Mucosa of rectum (tissue), 2 donors: ENCODE measurements around the gene AP3S2.
"Not testable (repeated sequence)": the region's sequence is repeated elsewhere in the genome, so short reads cannot be mapped to it uniquely, and the experiment has no call there.

Source experiments
- H3K27ac ChIP-seq, 2 donors: one replicate each; pipeline ENCODE4 v1.7.0; 2013; ENCODE audit warnings: inconsistent platforms in 2 of 2, low read depth in 2 of 2, low read length in 2 of 2
- H3K27me3 ChIP-seq, 2 donors: one replicate each; pipeline ENCODE4 v1.7.0; 2013; ENCODE audit warnings: low read length in 2 of 2; ENCODE audit not compliant: control insufficient read depth in 2 of 2, insufficient read depth in 2 of 2
- H3K36me3 ChIP-seq, 2 donors: one replicate each; pipeline ENCODE4 v1.7.0; 2013; ENCODE audit warnings: low read length in 2 of 2; ENCODE audit not compliant: control insufficient read depth in 2 of 2, insufficient read depth in 2 of 2
- H3K4me1 ChIP-seq, 2 donors: one replicate each; pipeline ENCODE4 v1.7.0; 2013; ENCODE audit warnings: low read length in 2 of 2, mild to moderate bottlenecking in 1 of 2; ENCODE audit not compliant: control insufficient read depth in 2 of 2, insufficient read depth in 2 of 2
- H3K4me3 ChIP-seq, 2 donors: one replicate each; pipeline ENCODE4 v1.7.0; 2013; ENCODE audit warnings: low read length in 2 of 2
- H3K9ac ChIP-seq, 2 donors: one replicate each; pipeline ENCODE4 v1.7.0; 2013; ENCODE audit warnings: low read length in 2 of 2, low read depth in 1 of 2, mild to moderate bottlenecking in 1 of 2
- H3K9me3 ChIP-seq, 2 donors: one replicate each; pipeline ENCODE4 v1.7.0; 2013; ENCODE audit warnings: low read length in 2 of 2; ENCODE audit not compliant: control insufficient read depth in 2 of 2
- donor health status: healthy.
- donor health status: Normal muscosa, but diverticular disease.

The AP3S2 gene

DNA sequence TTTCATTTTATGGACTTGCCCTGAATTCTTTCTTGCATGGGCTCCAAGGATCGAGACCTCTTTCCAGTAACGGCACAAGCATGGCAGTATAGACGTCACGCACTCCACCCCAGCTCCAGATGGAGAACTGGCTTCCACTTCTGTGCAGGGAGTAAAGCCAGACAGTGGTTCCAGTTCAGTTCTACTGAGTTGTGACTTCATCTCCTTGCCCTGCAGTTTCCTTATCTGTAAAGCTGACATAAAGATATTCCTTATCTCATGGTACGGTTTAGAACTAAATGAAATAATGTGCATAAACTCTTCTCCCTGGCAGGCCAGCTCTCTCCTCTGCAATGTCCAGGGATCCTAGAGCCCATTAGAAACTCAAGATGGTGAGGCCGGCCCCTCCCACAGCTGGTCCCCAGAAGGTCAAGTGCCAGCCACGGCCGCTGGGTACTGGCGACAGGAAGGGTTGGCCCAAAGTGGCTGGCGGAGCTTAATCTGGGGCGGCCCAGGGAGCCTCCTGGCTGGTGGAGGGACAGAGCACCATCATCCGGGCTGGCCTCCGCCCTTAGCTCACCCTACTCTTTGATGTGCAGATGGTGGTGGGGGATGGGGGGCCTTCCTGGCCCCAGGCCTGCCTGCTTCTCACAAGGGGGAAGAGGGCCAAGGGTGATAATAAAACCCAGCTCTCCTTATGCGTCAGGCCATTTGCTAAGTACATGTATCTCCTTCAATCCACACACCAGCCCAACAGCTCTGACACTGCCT is 110.5 kb downstream of the AP3S2 start:
- peaks cover 0 to 7% of the 10 kb centered on the region in 2 donors for H3K9me3 ChIP-seq
- peaks cover 43 to 68% of the 10 kb centered on the region in 2 donors for H3K4me1 ChIP-seq
- peak overlapping the region; percentile 97 to 98 for H3K27ac ChIP-seq
- H3K36me3 ChIP-seq = peaks cover 3 to 6% of the 10 kb centered on the region in 2 donors
- H3K27me3 ChIP-seq = no peaks in the 10 kb centered on the region
- H3K4me3 ChIP-seq = no peak overlapping the region
- peak overlapping the region; percentile 41 to 76 for H3K9ac ChIP-seq

DNA sequence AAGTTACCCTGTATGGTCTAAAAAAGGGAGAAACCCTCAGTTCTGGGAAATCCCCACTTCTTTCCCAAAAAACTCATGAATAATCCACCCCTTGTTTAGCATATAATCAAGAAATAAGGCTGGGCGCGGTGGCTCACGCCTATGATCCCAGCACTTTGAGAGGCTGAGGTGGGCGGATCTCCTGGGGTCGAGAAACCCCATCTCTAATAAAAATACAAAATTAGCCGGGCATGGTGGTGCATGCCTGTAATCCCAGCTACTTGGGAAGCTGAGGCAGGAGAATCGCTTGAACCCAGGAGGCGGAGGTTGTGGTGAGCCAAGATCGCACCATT is 111.2 kb downstream of the AP3S2 start:
- H3K27me3 ChIP-seq, H3K4me3 ChIP-seq, H3K36me3 ChIP-seq, H3K9me3 ChIP-seq, H3K9ac ChIP-seq: not testable (repeated sequence)
- H3K27ac ChIP-seq = peak overlapping the region; percentile 93 to 97
- H3K4me1 ChIP-seq = peaks cover 43 to 68% of the 10 kb centered on the region in 2 donors

GRCh38 chr15:89781891-89782618 is 111.7 kb downstream of the AP3S2 start:
- H3K4me1 ChIP-seq = peaks cover 43 to 68% of the 10 kb centered on the region in 2 donors
- H3K9me3 ChIP-seq = no peaks in the 10 kb centered on the region
- H3K27me3 ChIP-seq = no peaks in the 10 kb centered on the region
- no peak overlapping the region for H3K9ac ChIP-seq
- no peak overlapping the region for H3K4me3 ChIP-seq
- peak overlapping the region; percentile 93 to 97 for H3K27ac ChIP-seq
- no peaks in the 10 kb centered on the region for H3K36me3 ChIP-seq

GRCh38 chr15:89781055-89781454 is 112.7 kb downstream of the AP3S2 start:
- peak overlapping the region; percentile 17 to 46 for H3K9ac ChIP-seq
- peak overlapping the region in 1 of 2 donors; percentile 41 for H3K4me3 ChIP-seq
- H3K4me1 ChIP-seq = peaks cover 46 to 71% of the 10 kb centered on the region in 2 donors
- H3K9me3 ChIP-seq = no peaks in the 10 kb centered on the region
- no peaks in the 10 kb centered on the region for H3K36me3 ChIP-seq
- no peaks in the 10 kb centered on the region for H3K27me3 ChIP-seq
- H3K27ac ChIP-seq = peak overlapping the region; percentile 87 to 93

DNA sequence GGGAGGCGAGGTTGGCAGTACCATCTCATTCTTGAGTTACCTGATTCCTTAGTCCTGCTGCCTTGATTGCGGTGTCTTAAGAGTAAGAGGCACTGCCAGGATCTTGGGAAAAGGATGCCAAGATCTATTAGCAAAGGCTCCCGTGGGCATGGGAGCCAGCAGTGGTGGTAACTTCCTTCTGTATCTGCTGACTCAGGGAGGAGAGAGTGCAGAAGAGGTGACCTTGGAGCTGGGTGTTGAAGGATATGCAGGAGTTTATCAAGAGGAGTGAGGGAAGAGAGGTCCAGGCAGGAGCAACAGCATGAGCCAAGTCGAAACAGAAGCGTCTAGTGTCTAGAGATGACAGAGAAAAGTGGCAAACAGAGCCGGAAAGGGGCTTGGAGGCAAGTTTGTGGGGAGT is 113.2 kb downstream of the AP3S2 start:
- Histone ChIP-seq H3K9me3 (no peaks in the 10 kb centered on the region), H3K9ac (peak overlapping the region; percentile 18 to 46), H3K4me1 (peaks cover 48 to 70% of the 10 kb centered on the region in 2 donors), H3K4me3 (peak overlapping the region in 1 of 2 donors; percentile 41), H3K36me3 (no peaks in the 10 kb centered on the region), H3K27ac (peak overlapping the region; percentile 87 to 93), H3K27me3 (no peaks in the 10 kb centered on the region)
